Neural cell (in vitro differentiated cells): Measurements from ENCODE around the gene UNKL. TPM values are rescaled to one million over a fixed set of nuclear protein-coding genes. Genes with fewer than 3 reads are reported as not detected.

Experiments
- H2AFZ ChIP-seq: fragments of 200-600, 300-800 bp; sonication (generic), shearing (Covaris generic); 2 replicates; pipeline ENCODE4 v1.6.0; 2014; ENCODE audit warnings: low read depth, mild to moderate bottlenecking, antibody characterized with exemption, low read length, moderate library complexity
- H3F3A ChIP-seq: fragments of 200-600 bp; shearing (Covaris generic); 2 replicates; pipeline ENCODE4 v1.6.1; 2016; ENCODE audit warnings: mild to moderate bottlenecking, moderate library complexity, mixed read lengths, antibody characterized with exemption, low read length; ENCODE audit not compliant: insufficient read depth, poor library complexity, severe bottlenecking
- H3K27ac ChIP-seq: fragments of 200-600, 300-800 bp; sonication (generic), shearing (Covaris generic); 2 replicates; pipeline ENCODE4 v1.5.1; 2014; ENCODE audit warnings: mild to moderate bottlenecking, low read length, moderate library complexity
- H3K27me3 ChIP-seq: fragments of 300-800, 200-600 bp; sonication (generic), shearing (Covaris generic); 2 replicates; pipeline ENCODE4 v1.6.0; 2014; ENCODE audit warnings: mild to moderate bottlenecking, low read depth, low read length, moderate library complexity; ENCODE audit not compliant: insufficient read depth
- H3K36me3 ChIP-seq: fragments of 300-800, 200-600 bp; sonication (generic), shearing (Covaris generic); 2 replicates; pipeline ENCODE4 v1.5.1; 2014; ENCODE audit warnings: mild to moderate bottlenecking, antibody characterized with exemption, low read length, moderate library complexity; ENCODE audit not compliant: insufficient read depth
- H3K4me2 ChIP-seq: fragments of 300-800, 200-600 bp; sonication (generic), shearing (Covaris generic); 2 replicates; pipeline ENCODE4 v1.6.0; 2014; ENCODE audit warnings: mild to moderate bottlenecking, low read length
- H3K4me3 ChIP-seq: fragments of 300-800, 200-600 bp; sonication (generic), shearing (Covaris generic); 2 replicates; pipeline ENCODE4 v1.5.1; 2014; ENCODE audit warnings: mild to moderate bottlenecking, low read length, moderate library complexity
- H3K79me2 ChIP-seq: fragments of 200-600 bp; shearing (Covaris generic); replicated peaks from 2 replicates; pipeline ENCODE4 v1.6.0; 2014; ENCODE audit warnings: mild to moderate bottlenecking, low read length, moderate library complexity; ENCODE audit not compliant: insufficient read depth
- H3K9ac ChIP-seq: fragments of 300-800, 200-600 bp; sonication (generic), shearing (Covaris generic); 2 replicates; pipeline ENCODE4 v1.6.1; 2016; ENCODE audit warnings: mild to moderate bottlenecking, low read length, mixed read lengths
- H3K9me2 ChIP-seq: fragments of 200-600 bp; shearing (Covaris generic); 2 replicates; pipeline ENCODE4 v1.6.1; 2016; ENCODE audit warnings: mild to moderate bottlenecking, low read length, mixed read lengths; ENCODE audit not compliant: insufficient read depth
- H3K9me3 ChIP-seq: fragments of 200-600, 300-800 bp; sonication (generic), shearing (Covaris generic); 2 replicates; pipeline ENCODE4 v1.6.1; 2016; ENCODE audit warnings: mild to moderate bottlenecking, mixed run types, low read length, moderate library complexity, mixed read lengths
- H4K20me1 ChIP-seq: fragments of 200-600 bp; shearing (Covaris generic); 2 replicates; pipeline ENCODE4 v1.6.1; 2016; ENCODE audit warnings: mild to moderate bottlenecking, mixed run types; ENCODE audit not compliant: insufficient read depth
- EP300 ChIP-seq: fragments of 450-650 bp; conservative IDR thresholded peaks from 2 replicates; pipeline ENCODE4 v1.6.1; 2014; ENCODE audit warnings: antibody characterized with exemption, mild to moderate bottlenecking, moderate library complexity; ENCODE audit not compliant: poor library complexity, severe bottlenecking
- EZH2 ChIP-seq: fragments of 200-600, 300-800 bp; shearing (Covaris generic), sonication (generic); IDR thresholded peaks from 2 replicates; pipeline ENCODE4 v1.6.1; 2014; ENCODE audit warnings: antibody characterized with exemption, low read length, borderline replicate concordance, mild to moderate bottlenecking; ENCODE audit not compliant: insufficient read depth, poor library complexity, severe bottlenecking
- MXI1 ChIP-seq: fragments of 450-650 bp; conservative IDR thresholded peaks from 2 replicates; pipeline ENCODE4 v1.6.1; 2014; ENCODE audit warnings: antibody characterized with exemption, mild to moderate bottlenecking; ENCODE audit not compliant: poor library complexity, severe bottlenecking
- POLR2AphosphoS5 ChIP-seq: IDR thresholded peaks from 2 replicates; pipeline ENCODE4 v1.6.1; 2012
- RAD21 ChIP-seq: fragments of 450-650 bp; conservative IDR thresholded peaks from 2 replicates; pipeline ENCODE4 v1.6.1; 2014; ENCODE audit warnings: antibody characterized with exemption, mild to moderate bottlenecking, moderate library complexity
- REST ChIP-seq: IDR thresholded peaks from 2 replicates; pipeline ENCODE4 v1.6.1; 2012; ENCODE audit warnings: borderline replicate concordance
- SMC3 ChIP-seq: fragments of 450-650 bp; conservative IDR thresholded peaks from 2 replicates; pipeline ENCODE4 v1.6.1; 2014; ENCODE audit warnings: antibody characterized with exemption, mild to moderate bottlenecking, moderate library complexity; ENCODE audit not compliant: poor library complexity
- TAF1 ChIP-seq: IDR thresholded peaks from 2 replicates; pipeline ENCODE4 v1.6.1; 2012; ENCODE audit warnings: low read depth
- polyA plus RNA-seq: library from polyadenylated mRNA; depleted of rRNA; stranded (reverse); fragments of >200 nt; gene quantifications from 2 replicates; pipeline ENCODE4 v1.2.3, GENCODE V29; 2014
- TF ChIP-seq, protein P1 (sequence below): fragments of 450-650 bp; IDR thresholded peaks from 2 replicates; pipeline ENCODE4 v1.5.1; 2014; ENCODE audit warnings: antibody characterized with exemption, mild to moderate bottlenecking, moderate library complexity; ENCODE audit not compliant: poor library complexity, severe bottlenecking

The UNKL gene
- polyA plus RNA-seq, 1 donor from 2014 or later = 11.9 TPM

DNA sequence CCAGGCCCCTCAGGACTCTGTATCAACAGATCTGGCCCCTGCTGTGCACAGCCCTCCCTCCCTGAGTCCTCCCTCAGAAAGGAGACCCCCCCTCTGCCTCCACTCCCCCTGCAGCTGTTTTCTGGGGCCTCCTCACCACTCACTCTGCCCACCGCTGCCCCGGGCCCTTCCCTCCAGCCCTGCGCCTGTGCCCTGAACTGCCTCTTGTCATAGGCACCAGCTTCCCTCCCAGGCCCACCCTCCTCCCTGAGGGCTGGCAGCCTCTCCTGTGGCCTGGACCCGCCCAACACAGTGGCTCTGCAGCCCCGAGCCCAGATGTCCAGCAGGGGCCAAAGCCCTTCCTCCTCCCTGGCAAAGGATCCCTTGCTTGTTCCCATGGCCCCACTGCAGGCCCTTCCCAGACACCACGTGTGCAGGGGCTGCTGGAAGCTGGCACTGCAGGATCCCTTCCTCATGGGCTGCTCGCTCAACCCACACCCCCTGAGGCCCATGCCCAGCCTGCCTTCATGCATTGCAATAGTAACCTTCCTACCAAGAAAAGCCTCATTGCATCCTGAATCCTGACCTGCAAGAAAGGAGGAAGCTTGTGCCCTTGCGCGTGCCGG is 37.0 kb downstream of the UNKL start:
- Histone ChIP-seq H3K79me2 (no peaks in the 10 kb centered on the region), H3K9me2 (no peaks in the 10 kb centered on the region), H2AFZ (no peak overlapping the region), H3K27me3 (no peaks in the 10 kb centered on the region), H3K9me3 (no peaks in the 10 kb centered on the region), H3F3A (no peaks in the 10 kb centered on the region), H4K20me1 (no peaks in the 10 kb centered on the region), H3K9ac (no peak overlapping the region), H3K4me2 (no peak overlapping the region), H3K27ac (no peak overlapping the region), H3K36me3 (no peaks in the 10 kb centered on the region), H3K4me3 (no peak overlapping the region)
- TF ChIP-seq, protein P1, sequence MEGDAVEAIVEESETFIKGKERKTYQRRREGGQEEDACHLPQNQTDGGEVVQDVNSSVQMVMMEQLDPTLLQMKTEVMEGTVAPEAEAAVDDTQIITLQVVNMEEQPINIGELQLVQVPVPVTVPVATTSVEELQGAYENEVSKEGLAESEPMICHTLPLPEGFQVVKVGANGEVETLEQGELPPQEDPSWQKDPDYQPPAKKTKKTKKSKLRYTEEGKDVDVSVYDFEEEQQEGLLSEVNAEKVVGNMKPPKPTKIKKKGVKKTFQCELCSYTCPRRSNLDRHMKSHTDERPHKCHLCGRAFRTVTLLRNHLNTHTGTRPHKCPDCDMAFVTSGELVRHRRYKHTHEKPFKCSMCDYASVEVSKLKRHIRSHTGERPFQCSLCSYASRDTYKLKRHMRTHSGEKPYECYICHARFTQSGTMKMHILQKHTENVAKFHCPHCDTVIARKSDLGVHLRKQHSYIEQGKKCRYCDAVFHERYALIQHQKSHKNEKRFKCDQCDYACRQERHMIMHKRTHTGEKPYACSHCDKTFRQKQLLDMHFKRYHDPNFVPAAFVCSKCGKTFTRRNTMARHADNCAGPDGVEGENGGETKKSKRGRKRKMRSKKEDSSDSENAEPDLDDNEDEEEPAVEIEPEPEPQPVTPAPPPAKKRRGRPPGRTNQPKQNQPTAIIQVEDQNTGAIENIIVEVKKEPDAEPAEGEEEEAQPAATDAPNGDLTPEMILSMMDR = no peak
- TF ChIP-seq TAF1 = no peak
- no peak for TF ChIP-seq MXI1
- TF ChIP-seq SMC3 = no peak
- no peak for TF ChIP-seq REST
- no peak for TF ChIP-seq EP300
- TF ChIP-seq RAD21 = no peak
- TF ChIP-seq POLR2AphosphoS5 = no peak
- TF ChIP-seq EZH2 = no peak

GRCh38 chr16:1375741-1376410 is 38.6 kb downstream of the UNKL start:
- TF ChIP-seq TAF1 = no peak
- TF ChIP-seq, protein P1 = no peak
- no peak for TF ChIP-seq REST
- TF ChIP-seq EZH2 = no peak
- TF ChIP-seq SMC3 = no peak
- no peak for TF ChIP-seq RAD21
- Histone ChIP-seq H3K27ac (no peak overlapping the region), H3K4me2 (no peak overlapping the region), H3K9me3 (no peaks in the 10 kb centered on the region), H3K4me3 (no peak overlapping the region), H3F3A (no peaks in the 10 kb centered on the region), H3K9ac (no peak overlapping the region), H4K20me1 (no peaks in the 10 kb centered on the region), H2AFZ (no peak overlapping the region), H3K9me2 (no peaks in the 10 kb centered on the region), H3K27me3 (no peaks in the 10 kb centered on the region), H3K36me3 (no peaks in the 10 kb centered on the region), H3K79me2 (no peaks in the 10 kb centered on the region)
